Kidney glomerular epithelial cell (primary cell): ENCODE data around the gene WNT6.
"Not testable (repeated sequence)": the region's sequence is repeated elsewhere in the genome, so short reads cannot be mapped to it uniquely, and the experiment has no call there.

Experiments used
- DNase-seq: peaks from one replicate; lab custom pipeline; 2025; lab: John Stamatoyannopoulos, UW

The WNT6 gene

DNA sequence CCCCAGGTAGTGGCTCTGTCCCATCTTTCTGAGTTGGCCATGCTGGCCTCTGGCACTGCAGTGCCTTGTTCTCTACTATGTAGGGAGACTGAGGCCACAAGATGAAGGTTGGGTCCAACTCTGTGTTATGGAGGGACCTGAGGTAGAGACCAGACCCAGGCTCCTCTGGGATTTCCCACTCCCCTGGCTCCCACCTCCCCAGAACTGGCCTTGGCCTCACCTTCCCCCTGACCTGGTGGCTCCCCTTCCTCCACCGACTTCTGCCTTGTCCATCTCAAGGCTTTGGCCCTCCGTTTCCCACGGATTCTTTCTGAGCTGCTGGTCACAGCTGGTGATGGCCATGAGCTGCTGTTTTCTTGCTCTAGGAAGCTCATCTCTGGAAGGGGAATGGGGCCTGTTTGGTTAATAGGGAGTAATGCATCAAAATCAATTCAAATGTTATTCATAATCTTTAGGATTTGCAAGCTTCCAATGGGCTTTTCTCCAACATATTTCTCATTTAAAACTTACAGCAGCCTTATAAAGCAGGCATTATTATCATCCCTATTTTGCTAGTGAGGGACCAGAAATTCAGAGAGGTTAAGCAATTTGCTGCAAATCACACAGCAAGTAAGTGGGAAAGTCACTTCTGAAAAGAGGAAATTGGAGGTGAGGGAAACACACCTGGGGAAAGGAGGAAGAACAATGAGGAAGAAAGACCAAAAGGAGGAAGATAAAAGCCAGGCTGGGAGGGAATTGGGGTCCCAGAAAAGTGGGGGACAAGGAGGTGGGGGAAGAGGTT is 28.9 kb upstream of the WNT6 start:
- DNase-seq = no peak

- DNase-seq = no peak
Observed at GRCh38 chr2:218831378-218831990, 28.1 kb upstream of the WNT6 start, which contains the start of gene PRKAG3. PRKAG3 (minus strand) TSS chr2:218831803.

DNA sequence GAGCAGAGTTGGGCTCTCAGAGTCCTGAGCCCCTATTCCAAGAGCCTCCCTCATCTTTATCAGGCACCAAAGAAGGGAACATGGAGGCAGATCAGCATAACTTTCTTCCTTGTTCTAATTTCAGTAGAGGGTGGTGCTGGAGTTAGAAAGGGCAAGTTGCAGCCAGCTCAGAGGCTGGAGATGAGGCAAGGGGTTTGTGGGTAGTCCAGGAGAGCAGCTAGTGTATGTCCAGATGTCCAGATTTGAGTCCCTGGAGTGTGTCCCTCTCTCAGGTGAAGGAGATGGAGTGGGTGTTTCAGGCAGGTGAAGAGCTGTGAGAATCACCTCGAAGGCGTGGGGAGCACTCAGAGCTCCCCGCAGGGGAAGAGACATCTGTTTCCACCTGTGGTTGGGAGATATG is 27.5 kb upstream of the WNT6 start:
- no peak for DNase-seq

DNA sequence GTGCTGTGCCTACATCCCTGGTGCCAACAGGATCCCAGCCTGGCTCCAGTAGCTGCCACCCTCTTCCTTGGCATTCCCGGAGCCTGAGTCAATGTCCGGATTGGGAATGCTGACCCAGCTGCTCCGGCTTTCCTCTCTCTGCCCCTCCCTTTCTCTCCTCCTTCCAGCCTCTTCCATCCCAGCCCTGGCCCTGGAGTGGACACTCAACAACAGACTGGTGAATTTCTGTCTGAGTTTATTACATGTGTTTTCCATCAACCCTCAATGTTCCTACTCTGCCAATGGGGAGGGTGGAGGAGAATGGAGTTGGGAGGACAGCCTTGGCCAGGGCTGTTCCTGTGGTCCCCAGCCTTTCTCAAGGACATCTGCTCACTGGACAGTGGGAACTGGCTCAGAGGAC is 27.1 kb upstream of the WNT6 start:
- DNase-seq = no peak

DNA sequence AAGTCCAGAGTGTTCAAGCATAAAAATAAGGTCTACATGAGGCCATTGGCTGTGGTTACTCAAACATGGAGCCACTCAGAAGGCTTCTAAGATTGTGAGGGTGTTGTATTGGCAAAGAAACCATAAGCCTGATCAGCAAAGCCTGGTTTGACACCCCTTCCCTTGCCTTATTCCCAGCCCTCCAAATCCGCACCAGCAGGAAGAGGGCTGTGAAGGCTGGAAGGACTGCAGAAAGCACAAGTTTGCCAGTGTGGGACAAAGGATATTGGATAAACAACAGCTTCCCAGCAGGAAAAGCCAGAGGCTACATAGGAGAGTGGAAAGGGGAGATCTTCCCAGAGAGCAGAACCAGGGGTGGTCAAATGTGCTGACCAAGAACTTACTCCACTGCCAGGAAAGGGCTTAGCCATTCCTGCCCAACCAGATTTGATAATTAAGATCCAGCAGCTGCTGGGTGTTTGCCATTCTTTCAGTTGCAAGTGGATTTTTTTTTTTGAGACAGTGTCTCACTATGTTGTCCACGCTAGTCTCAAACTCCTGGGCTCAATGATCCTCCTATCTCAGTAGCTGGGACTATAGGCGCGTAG is 26.5 kb upstream of the WNT6 start:
- no peak for DNase-seq

DNA sequence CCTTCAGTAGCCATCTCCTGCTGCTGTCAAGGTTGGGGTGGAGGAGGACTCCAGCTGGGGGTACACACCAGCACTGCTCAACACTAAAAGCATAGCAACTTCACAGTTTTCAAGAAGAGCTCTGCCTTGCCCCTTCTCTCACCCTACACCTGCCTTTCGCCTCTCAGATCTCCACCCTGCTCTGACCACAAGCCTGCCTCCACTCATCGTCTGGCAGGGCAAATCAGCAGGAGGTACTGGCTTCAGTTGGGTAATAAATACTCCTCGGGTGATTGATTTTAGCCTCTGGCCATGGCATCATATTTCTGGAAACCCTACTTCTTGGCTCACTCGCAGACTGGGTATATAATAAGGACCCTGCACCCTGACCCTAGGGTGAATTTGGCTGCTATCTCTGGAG is 24.9 kb upstream of the WNT6 start:
- no peak for DNase-seq

DNA sequence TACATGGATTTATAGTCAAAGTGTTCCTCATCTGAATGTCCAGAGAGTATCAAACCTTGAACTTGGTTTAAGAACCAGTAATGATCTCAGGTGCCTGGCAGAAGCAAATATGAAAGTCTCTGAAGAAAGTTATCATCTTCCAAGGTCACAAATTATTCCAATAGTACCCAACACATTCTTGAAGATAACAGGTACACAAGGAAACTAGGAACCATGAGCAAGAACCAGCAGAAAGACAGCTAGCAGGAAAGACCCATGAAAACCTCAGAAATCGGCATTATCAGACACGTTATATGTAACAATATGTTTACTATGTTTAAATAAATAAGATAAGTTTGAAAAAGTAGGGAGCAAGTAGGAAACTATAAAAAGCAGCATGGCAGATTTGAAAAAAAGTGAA is 22.1 kb upstream of the WNT6 start:
- no peak for DNase-seq

DNA sequence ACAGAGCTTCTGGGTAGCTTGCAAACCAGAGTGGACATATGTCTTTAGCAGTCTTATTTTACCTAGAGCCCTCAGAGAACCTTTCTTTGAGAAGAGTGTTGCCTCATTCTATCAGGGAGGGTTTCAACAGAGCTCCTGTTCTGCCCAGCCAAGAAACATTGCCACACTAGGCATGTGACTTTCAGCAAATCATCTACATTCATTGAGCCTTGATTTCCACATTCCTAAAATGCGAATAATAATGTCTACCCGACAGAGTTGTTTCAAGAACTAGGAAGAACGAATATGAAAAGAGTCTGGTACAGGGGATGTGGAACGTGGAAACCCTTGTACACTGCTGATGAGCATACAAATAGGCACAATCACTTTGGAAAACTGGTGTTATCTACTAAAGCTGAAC is 20.2 kb upstream of the WNT6 start:
- no peak for DNase-seq

DNA sequence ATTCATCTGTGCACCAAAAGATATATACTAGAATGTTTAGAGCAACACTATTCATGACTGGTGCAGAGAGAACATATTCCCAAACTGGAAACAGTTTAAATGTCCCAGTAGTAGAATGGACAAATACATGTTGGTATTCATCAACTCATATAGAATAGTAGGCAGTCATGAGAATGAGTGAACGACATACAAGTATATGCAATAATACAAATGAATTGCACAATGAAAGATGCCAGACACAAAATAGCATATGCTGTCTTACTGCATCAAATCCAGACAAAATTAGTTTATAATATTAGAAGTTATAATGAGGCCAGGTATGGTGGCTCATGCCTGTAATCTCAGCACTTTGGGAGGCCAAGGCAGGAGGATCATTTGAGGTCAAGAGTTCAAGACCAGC is 19.7 kb upstream of the WNT6 start:
- no peak for DNase-seq

DNA sequence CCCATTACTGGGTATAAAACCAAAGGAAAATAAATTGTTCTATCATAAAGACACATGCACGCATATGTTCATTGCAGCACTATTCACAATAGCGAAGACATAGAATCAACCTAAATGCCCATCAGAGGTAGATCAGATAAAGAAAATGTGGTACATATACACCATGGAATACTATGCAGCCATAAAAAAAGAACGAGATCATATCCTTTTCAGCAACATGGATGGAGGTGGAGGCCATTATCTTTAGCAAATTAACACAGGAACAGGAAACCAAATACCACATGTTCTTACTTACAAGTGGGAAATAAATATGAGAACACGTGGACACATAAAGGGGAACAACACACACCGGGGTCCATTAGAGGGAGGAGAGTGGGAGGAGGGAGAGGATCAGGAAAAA is 15.3 kb upstream of the WNT6 start:
- DNase-seq = not testable (repeated sequence)

DNA sequence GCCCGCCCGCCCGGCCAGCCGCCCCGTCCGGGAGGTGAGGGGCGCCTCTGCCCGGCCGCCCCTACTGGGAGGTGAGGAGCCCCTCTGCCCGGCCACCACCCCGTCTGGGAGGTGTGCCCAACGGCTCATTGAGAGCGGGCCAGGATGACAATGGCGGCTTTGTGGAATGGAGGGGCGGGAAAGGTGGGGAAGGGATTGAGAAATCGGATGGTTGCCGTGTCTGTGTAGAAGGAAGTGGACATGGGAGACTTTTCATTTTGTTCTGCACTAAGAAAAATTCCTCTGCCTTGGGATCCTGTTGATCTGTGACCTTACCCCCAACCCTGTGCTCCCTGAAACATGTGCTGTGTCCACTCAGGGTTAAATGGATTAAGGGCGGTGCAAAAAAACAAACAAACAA is 12.6 kb upstream of the WNT6 start:
- not testable (repeated sequence) for DNase-seq

DNA sequence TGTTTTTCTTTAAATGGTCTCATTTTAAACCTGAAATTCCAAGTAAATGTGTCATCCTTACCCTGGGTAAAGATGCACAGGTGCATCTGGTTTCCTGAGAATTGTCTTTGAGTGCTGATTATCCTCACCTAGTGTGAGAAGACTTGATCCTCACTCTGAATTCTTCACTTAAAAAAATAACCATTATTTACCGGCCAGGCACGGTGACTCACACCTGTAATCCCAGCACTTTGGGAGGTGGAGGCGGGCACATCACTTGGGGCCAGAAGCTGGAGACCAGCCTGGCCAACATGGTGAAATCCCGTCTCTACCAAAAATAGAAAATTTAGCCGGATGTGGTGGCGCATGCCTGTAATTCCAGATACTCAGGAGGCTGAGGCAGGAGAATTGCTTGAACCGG is 9.9 kb upstream of the WNT6 start:
- no peak for DNase-seq

GRCh38 chr2:218850796-218851195 is 8.8 kb upstream of the WNT6 start:
- DNase-seq = no peak

- DNase-seq = no peak
Observed at GRCh38 chr2:218851286-218851685, 8.3 kb upstream of the WNT6 start.

DNA sequence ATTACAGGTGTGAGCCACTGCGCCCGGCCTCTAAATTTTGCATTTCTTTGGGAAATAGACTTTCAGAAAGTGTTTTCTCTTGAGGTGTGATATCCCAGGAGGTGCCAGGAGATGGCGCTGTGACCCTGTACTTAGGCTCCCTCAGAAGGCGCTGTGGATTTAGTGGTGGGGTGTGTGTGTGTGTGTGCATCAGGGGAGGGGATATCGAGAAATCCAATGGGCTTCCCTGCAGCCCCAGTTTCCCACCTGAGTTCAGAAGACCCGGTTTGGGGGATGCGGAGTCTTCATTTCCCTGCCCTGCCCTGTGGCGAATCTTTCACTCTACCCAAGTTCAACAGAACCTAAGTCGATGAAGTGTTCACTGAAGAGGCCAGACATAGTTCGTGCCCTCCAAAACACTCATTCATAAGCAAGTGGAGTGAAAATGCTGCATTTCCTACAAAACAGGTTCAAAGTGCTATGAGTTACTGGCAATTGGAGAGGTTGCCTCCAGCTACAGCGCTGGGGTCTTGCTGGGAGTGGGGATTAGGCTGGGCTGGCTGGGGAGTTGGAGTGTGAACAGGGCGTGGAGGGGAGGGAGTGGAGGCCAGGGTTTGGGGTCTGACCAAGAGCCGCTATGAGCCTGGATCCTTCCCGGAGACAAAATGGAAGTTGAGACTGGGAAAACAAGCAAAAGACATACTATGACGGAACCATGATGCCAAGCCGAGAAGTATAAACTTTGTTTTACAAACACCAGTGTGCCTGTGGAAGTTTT is 6.5 kb upstream of the WNT6 start:
- peak; percentile 72 for DNase-seq

DNA sequence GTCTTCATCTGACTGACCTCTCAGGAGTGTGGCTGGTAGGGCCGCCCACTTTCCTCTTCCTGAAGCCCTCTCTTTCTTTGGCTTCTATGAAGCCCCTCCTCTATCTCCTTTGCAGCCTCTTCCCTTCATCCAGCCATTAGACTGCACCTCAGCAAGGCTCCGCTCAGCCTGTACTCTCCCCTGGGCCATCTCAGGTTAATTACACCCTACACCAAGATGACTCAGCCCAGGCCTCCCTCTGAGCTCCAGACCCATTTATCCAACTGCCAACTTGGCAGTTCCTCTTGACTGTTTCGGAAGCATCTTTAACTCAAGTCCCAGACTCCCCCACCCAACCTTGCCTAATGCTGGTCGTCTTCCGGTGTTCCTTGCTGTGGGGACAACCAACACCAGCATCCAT is 5.8 kb upstream of the WNT6 start:
- peak; percentile 89 for DNase-seq

DNA sequence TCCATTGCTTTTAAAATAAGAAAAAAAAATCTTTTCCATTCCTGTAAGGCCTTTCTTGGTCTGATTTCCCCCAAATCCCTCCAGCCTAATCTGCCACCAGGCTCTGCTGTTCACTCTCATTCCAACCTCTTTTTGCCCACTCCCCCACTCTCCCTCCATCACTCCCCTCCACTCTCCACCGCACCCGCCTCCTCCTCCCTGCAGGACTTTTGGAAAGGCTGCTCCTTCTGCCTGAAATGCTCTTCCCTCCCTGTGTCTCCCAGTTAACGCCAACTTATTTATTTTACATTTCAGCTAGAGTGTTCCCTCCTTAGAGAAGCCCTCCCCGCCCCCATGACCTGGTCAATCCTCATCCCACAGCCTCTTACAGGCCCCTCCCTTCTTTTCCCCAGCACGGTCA is 4.7 kb upstream of the WNT6 start:
- DNase-seq = no peak

GRCh38 chr2:218855305-218856166 is 4.1 kb upstream of the WNT6 start:
- DNase-seq = no peak

DNA sequence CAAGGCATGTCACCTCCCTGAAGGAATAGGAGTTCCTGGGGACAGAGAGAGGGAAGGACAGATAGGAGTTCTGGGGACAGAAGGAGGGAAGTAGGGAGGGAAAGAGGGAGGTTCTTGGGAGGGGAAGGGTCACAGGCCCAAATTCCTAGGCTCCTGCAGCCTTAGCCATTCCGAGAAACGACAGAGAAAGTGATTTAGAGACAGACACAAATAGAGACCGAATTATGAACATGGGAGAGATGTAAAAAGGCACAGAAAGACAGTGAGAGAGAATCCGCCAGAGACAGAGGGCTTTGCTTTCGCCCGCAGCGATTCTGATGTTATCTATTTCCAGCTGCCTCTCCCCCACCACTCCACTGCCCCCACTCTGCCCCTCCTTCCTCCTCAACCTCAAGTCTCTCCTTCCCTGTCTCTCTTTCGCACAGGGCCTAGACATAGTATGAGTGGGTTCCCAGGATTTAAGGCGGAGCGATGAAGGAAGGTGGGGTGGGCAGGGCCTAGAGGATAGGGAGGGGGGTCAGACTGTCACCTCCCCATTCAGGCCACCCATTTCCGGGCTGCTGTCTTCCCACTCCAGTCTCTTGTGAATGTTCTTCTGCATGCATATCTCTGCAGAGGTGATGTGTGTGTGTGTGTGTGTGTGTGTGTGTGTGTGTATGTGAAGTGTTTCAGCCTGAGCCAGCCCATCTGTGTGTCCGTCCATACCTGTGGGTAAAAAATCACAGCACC is 3.3 kb upstream of the WNT6 start:
- DNase-seq = no peak

- DNase-seq = no peak
Observed at GRCh38 chr2:218856896-218857243, 2.7 kb upstream of the WNT6 start.
